Uterus (tissue), 4 donors: Measurements from ENCODE around the gene POGK. TPM values are rescaled to one million over a fixed set of nuclear protein-coding genes. Genes with fewer than 3 reads are reported as not detected.

ENCODE experiments used
- DNase-seq, 2 donors: peaks; one replicate each; pipeline ENCODE4 v3.0.0-alpha.2; 2019 to 2020
- H3K27ac ChIP-seq, 2 donors: fragments of 200-600 bp; sonication (generic); 1 replicate in 1 of 2; 2 replicates in 1 of 2; pipeline ENCODE4 v1.5.1; 2016 to 2018
- H3K27me3 ChIP-seq, 2 donors: fragments of 200-600 bp; sonication (generic); one replicate each; pipeline ENCODE4 v1.5.1; 2018 to 2019; ENCODE audit warnings: control low read depth in 1 of 2
- H3K36me3 ChIP-seq, 2 donors: fragments of 200-600 bp; sonication (generic); one replicate each; pipeline ENCODE4 v1.5.1; 2019; ENCODE audit warnings: control low read depth in 1 of 2
- H3K4me1 ChIP-seq, 2 donors: fragments of 200-600 bp; sonication (generic); one replicate each; pipeline ENCODE4 v1.5.1; 2018 to 2019; ENCODE audit warnings: control low read depth in 1 of 2
- H3K4me3 ChIP-seq, 2 donors: fragments of 200-600 bp; sonication (generic); 1 replicate in 1 of 2; 2 replicates in 1 of 2; pipeline ENCODE4 v1.5.1; 2018 to 2019; ENCODE audit warnings: mild to moderate bottlenecking in 1 of 2
- H3K9me3 ChIP-seq, 2 donors: fragments of 200-600 bp; sonication (generic); one replicate each; pipeline ENCODE4 v1.5.1; 2019; ENCODE audit warnings: control low read depth in 1 of 2
- POLR2A ChIP-seq, 2 donors: fragments of 450-650 bp; IDR thresholded peaks; one replicate each; pipeline ENCODE4 v1.6.1; 2016; ENCODE audit warnings: antibody characterized with exemption in 2 of 2, mild to moderate bottlenecking in 1 of 2, moderate library complexity in 1 of 2
- intact Hi-C: fragments of 100-400 bp; cut with DNase I; formaldehyde crosslinking; loops from one replicate; pipeline ENCODE4 v1.15.1; 2023; ENCODE audit warnings: low total_unique reads
- total RNA-seq, 4 donors: library from RNA; depleted of rRNA in 3 of 4; stranded (reverse); fragments of >200 nt in 3 of 4; gene quantifications; one replicate each; pipeline versions ENCODE4 v1.1.0 to v1.2.4, GENCODE V29; 2014 to 2023
- TF ChIP-seq, protein P1 (sequence below), 4 experiments: fragments of 200-600 bp in 2 of 4; fragments of 450-650 bp in 2 of 4; sonication (generic) in 2 of 4; IDR thresholded peaks; one replicate each; pipeline ENCODE4 v1.5.1; 2016 to 2019; ENCODE audit warnings: antibody characterized with exemption in 4 of 4, mild to moderate bottlenecking in 2 of 4, moderate library complexity in 1 of 4
- donor health status: DM: yes; HTN: yes; CAD: no.

The POGK gene
- 10 to 100 TPM; 21.2 to 46.1 (median 33.8) TPM for total RNA-seq

DNA sequence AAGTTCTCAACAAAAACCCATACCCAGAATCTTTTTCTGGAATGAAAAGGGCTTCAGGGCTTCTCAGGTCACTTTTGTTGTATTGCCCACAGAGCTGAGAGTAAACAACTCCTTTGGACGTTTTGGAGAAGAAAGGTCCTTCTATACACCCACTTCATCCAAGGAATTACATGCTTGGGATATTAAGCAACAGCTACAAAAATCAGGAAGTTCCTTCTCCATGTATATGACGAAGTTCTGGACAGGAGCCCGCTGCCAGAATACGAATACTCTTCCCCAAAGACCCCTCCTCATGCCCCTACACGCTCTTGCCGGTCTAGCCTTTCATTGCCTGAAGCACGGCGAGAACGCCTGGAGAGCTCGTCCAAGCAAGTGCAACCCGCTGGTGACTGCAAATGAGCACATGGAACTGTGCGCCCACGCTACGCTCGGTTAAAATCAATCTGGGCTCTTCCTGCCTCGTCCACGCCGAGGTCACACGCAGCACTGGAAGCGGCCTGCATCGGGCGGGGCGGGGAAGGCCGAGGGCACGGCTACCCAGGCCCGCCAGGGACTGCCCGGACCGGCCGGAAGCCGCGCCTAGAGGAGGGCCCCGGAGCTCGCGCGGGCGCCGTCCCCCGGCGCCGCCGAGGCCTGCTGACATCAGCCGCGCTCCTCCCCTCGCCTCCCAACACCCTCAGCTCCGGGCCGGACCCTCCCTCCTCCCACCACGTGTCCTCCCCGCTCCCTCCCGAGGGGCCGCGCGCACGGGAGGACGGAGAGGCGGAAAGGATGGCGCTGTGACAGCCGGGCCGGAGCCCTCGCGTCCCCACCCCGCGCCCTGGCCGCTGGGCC, at the start of gene POGK:
POGK (plus strand) TSS at position 710 of the 834 bp plus-strand sequence. CDS start 1,482 bp downstream, outside the sequence.
- Histone ChIP-seq H3K4me1 (peaks cover 0 to 7% of the 10 kb centered on the region in 2 donors), H3K9me3 (no peaks in the 10 kb centered on the region), H3K27me3 (no peaks in the 10 kb centered on the region), H3K27ac (peak within 1 kb of the TSS; percentile 83 to 93), H3K4me3 (peak within 1 kb of the TSS; percentile 51 to 70), H3K36me3 (no peaks in the 10 kb centered on the region)
- intact Hi-C loops = no loop called here
- TF ChIP-seq POLR2A (IDR thresholded peaks at IDR 0.05) = peak; percentile 51 to 81
- TF ChIP-seq, protein P1, sequence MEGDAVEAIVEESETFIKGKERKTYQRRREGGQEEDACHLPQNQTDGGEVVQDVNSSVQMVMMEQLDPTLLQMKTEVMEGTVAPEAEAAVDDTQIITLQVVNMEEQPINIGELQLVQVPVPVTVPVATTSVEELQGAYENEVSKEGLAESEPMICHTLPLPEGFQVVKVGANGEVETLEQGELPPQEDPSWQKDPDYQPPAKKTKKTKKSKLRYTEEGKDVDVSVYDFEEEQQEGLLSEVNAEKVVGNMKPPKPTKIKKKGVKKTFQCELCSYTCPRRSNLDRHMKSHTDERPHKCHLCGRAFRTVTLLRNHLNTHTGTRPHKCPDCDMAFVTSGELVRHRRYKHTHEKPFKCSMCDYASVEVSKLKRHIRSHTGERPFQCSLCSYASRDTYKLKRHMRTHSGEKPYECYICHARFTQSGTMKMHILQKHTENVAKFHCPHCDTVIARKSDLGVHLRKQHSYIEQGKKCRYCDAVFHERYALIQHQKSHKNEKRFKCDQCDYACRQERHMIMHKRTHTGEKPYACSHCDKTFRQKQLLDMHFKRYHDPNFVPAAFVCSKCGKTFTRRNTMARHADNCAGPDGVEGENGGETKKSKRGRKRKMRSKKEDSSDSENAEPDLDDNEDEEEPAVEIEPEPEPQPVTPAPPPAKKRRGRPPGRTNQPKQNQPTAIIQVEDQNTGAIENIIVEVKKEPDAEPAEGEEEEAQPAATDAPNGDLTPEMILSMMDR (IDR thresholded peaks at IDR 0.05) = peak in 2 of 4 experiments; percentile 4 to 8
- peak; percentile 88 to 90 for DNase-seq

GRCh38 chr1:166796620-166797236, 42.5 kb upstream of the POGK start:
- no peak for TF ChIP-seq POLR2A (IDR thresholded peaks at IDR 0.05)
- TF ChIP-seq, protein P1 (IDR thresholded peaks at IDR 0.05) = no peak

DNA sequence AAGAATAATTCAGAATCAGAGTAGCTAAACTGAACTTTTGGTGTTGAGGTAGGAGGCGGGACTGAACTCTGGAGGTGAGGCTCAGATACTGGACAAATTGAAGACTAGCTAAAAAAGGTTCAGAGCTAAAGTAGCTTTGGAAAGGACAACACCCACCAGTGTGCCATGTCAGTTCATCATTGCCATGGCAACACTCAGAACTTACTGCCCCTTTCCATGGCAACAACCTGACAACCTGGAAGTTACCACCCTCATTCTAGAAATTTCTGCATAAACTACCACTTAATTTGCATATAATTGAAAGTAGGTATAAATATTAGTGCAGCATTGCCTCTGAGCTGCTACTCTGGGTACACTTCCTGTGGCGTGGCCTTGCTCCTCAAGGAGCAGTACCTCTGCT, 30.3 kb upstream of the POGK start:
- Histone ChIP-seq H3K4me3 (no peak overlapping the region), H3K4me1 (no peaks in the 10 kb centered on the region), H3K9me3 (no peaks in the 10 kb centered on the region), H3K27me3 (no peaks in the 10 kb centered on the region), H3K27ac (no peak overlapping the region), H3K36me3 (no peaks in the 10 kb centered on the region)
- intact Hi-C loops = no loop called here
- no peak for DNase-seq
- no peak for TF ChIP-seq POLR2A (IDR thresholded peaks at IDR 0.05)
- TF ChIP-seq, protein P1 (IDR thresholded peaks at IDR 0.05) = no peak

More at GRCh38 chr1:166796620-166797236, 42.5 kb upstream of the POGK start:
- Histone ChIP-seq H3K36me3 (no peaks in the 10 kb centered on the region), H3K27me3 (no peaks in the 10 kb centered on the region), H3K9me3 (no peaks in the 10 kb centered on the region), H3K4me3 (no peak overlapping the region), H3K4me1 (no peaks in the 10 kb centered on the region), H3K27ac (no peak overlapping the region)
- intact Hi-C loops = no loop called here
- DNase-seq = no peak

GRCh38 chr1:166811691-166812090, 27.6 kb upstream of the POGK start:
- no peaks in the 10 kb centered on the region for H3K9me3 ChIP-seq
- H3K27me3 ChIP-seq = no peaks in the 10 kb centered on the region
- intact Hi-C loops = no loop called here
- H3K4me1 ChIP-seq = no peaks in the 10 kb centered on the region
- no peak overlapping the region for H3K27ac ChIP-seq
- no peak for TF ChIP-seq POLR2A (IDR thresholded peaks at IDR 0.05)
- TF ChIP-seq, protein P1 (IDR thresholded peaks at IDR 0.05) = no peak
- no peak overlapping the region for H3K4me3 ChIP-seq
- no peak for DNase-seq
- H3K36me3 ChIP-seq = no peaks in the 10 kb centered on the region
